HepG2 (cell line): ENCODE results near the gene TIMM10. TPM values are rescaled to one million over a fixed set of nuclear protein-coding genes. Genes with fewer than 3 reads are reported as not detected.

ENCODE experiments used
- ARNT ChIP-seq: fragments of 450-650 bp; IDR thresholded peaks from 2 replicates; pipeline ENCODE4 v1.6.1; 2017
- ATF1 ChIP-seq: IDR thresholded peaks from 2 replicates; pipeline ENCODE4 v1.6.1; 2016; ENCODE audit warnings: mild to moderate bottlenecking, control low read depth
- BCL3 ChIP-seq: sonication (generic); formaldehyde crosslinking; IDR thresholded peaks from 2 replicates; pipeline ENCODE4 v1.5.1; 2020; ENCODE audit warnings: mild to moderate bottlenecking, missing genetic modification reagents, moderate library complexity
- BCLAF1 ChIP-seq: fragments of 450-650 bp; IDR thresholded peaks from 2 replicates; pipeline ENCODE4 v1.6.1; 2017; ENCODE audit warnings: mild to moderate bottlenecking
- HMGXB3 ChIP-seq: sonication (generic); formaldehyde crosslinking; IDR thresholded peaks from 2 replicates; pipeline ENCODE4 v1.4.0; 2020; ENCODE audit warnings: missing genetic modification reagents, borderline replicate concordance
- HOXD1 ChIP-seq: sonication (generic); formaldehyde crosslinking; IDR thresholded peaks from 2 replicates; pipeline ENCODE4 v1.5.0; 2020; ENCODE audit warnings: missing genetic modification reagents
- IRX3 ChIP-seq: sonication (generic); formaldehyde crosslinking; IDR thresholded peaks from 2 replicates; pipeline ENCODE4 v1.8.1; 2023; ENCODE audit warnings: mild to moderate bottlenecking, low read depth, missing genetic modification reagents, borderline replicate concordance
- NCOR1 ChIP-seq: fragments of 200-600 bp; sonication (generic); IDR thresholded peaks from 2 replicates; pipeline ENCODE4 v1.7.0; 2017; ENCODE audit warnings: antibody characterized with exemption, low read length, borderline replicate concordance
- NFYC ChIP-seq: IDR thresholded peaks from 2 replicates; pipeline ENCODE4 v1.6.1; 2016; ENCODE audit warnings: missing genetic modification reagents, missing compliant biosample characterization
- PRDM15 ChIP-seq: sonication (generic); formaldehyde crosslinking; IDR thresholded peaks from 2 replicates; pipeline ENCODE4 v1.4.0; 2020; ENCODE audit warnings: missing genetic modification reagents
- SIX4 ChIP-seq: sonication (generic); formaldehyde crosslinking; IDR thresholded peaks from 2 replicates; pipeline ENCODE4 v1.4.0; 2020; ENCODE audit warnings: missing genetic modification reagents
- SOX5 ChIP-seq: IDR thresholded peaks from 2 replicates; pipeline ENCODE4 v1.6.1; 2016; ENCODE audit warnings: borderline replicate concordance
- TP53 ChIP-seq: sonication (generic); formaldehyde crosslinking; conservative IDR thresholded peaks from 2 replicates; pipeline ENCODE4 v1.4.0; 2020; ENCODE audit warnings: missing genetic modification reagents
- ZFYVE20 ChIP-seq: sonication (generic); formaldehyde crosslinking; IDR thresholded peaks from 2 replicates; pipeline ENCODE4 v1.8.0; 2023; ENCODE audit warnings: low read depth, mild to moderate bottlenecking, moderate library complexity, missing genetic modification reagents, borderline replicate concordance
- ZNF652 ChIP-seq: IDR thresholded peaks from 2 replicates; pipeline ENCODE4 v1.6.1; 2016; ENCODE audit warnings: low read depth, borderline replicate concordance
- ZSCAN20 ChIP-seq: sonication (generic); formaldehyde crosslinking; IDR thresholded peaks from 2 replicates; pipeline ENCODE4 v1.4.0; 2020; ENCODE audit warnings: missing genetic modification reagents, mild to moderate bottlenecking, borderline replicate concordance
- polyA plus RNA-seq, 8 experiments: library from polyadenylated mRNA; depleted of rRNA in 3 of 8; stranded (reverse) in 7 of 8; unstranded in 1 of 8; fragments of >200 nt; fragmentation: Illumina TruSeq in 4 of 8; extraction: Trizol in 4 of 8; gene quantifications; 2 replicates each; pipeline versions ENCODE4 v1.2.1 to v1.2.3, GENCODE V29; 2011 to 2016; ENCODE audit warnings: low read depth in 4 of 8, missing spikeins in 1 of 8, mixed read lengths in 1 of 8; ENCODE audit not compliant: insufficient read depth in 1 of 8
- total RNA-seq, 5 experiments: library from RNA; depleted of rRNA; stranded (reverse); fragments of >200 nt; fragmentation: Illumina TruSeq; extraction: Trizol; gene quantifications; 2 replicates each; pipeline ENCODE4 v1.2.3, GENCODE V29; 2016; ENCODE audit warnings: low read depth in 1 of 5

The TIMM10 gene
- total and polyA plus RNA-seq, 2 of the 13 experiments (the other 11 are each of a cell fraction or from before 2014, with no cell fraction given), result 67.8 to 82.2 TPM

GRCh38 chr11:57530596-57531507, at the start of gene TIMM10 (continued):
- TF ChIP-seq PRDM15 (CRISPR knock-in tag), result peak; percentile 40; the same call in 1 of the 2 replicates
- no peak for TF ChIP-seq IRX3
- TF ChIP-seq TP53 (CRISPR knock-in tag), result no peak
- peak; percentile 86 for TF ChIP-seq ATF1 (CRISPR knock-in tag)
- no peak for TF ChIP-seq BCLAF1
- TF ChIP-seq BCL3, result 0 out of 2 replicates have a peak, but pooled peaks have one; percentile 19
- no peak for TF ChIP-seq ARNT
- TF ChIP-seq ZSCAN20 (CRISPR knock-in tag), result 0 out of 2 replicates have a peak, but pooled peaks have one; percentile 49
- no peak for TF ChIP-seq ZNF652 (CRISPR knock-in tag)
- no peak for TF ChIP-seq NCOR1
- TF ChIP-seq HMGXB3, result peak; percentile 86
- TF ChIP-seq ZFYVE20 (CRISPR knock-in tag), result no peak
- TF ChIP-seq HOXD1 (CRISPR knock-in tag), result 0 out of 2 replicates have a peak, but pooled peaks have one; percentile 64
- peak; percentile 59; the same call in 1 of the 2 replicates for TF ChIP-seq SIX4
- peak; percentile 61 for TF ChIP-seq NFYC (CRISPR knock-in tag)
- TF ChIP-seq SOX5, result peak; percentile 58; the same call in 1 of the 2 replicates
